DMS53 treated with DMSO at 0.1 percent for 48 hours (cell line): Measurements from ENCODE around the gene TIMP4.

Source experiments
- DNase-seq: peaks from one replicate; lab custom pipeline; 2025; ENCODE audit not compliant: unreplicated experiment; lab: John Stamatoyannopoulos, UW

Gene TIMP4

DNA sequence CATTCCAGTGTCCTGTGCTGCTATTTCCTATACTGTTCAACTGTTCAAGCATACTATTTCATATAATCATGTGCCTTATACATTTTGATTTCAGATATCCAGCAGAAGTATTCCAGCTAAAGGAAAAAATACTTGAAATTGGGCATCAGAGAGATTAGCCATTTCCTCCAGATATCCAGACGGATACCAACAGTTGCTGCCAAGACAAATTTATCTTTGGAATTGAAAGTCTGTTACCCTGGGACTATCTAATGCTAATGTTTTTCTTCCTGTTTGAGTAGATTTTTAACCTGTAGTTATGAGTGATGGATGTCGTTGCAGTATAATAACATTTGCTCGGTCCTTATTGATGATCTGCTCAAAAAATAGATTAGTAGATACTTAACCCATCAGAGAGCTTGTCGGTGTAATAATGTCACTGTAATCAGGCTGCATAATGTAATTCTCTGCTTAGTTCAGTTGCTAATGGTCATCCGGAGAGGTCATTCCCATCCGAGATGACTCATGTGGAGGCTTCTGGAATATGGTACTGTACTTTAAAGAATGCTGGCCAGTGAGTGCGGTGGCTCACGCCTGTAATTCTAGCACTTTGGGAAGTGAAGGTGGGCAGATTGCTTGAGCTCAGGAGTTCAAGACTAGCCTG lies 51.5 kb downstream of the TIMP4 start:
- no peak for DNase-seq
